Stimulated activated CD4-positive, alpha-beta T cell treated with anti-CD3 and anti-CD28 coated beads, Interleukin-1b, Interleukin-23, amount 100 ng/mL, for 4 hours (primary cell): ENCODE data around the gene RCOR1.

Experiments used
- DNase-seq, 2 donors: peaks; one replicate each; pipeline ENCODE4 v3.0.0-alpha.2; 2020; ENCODE audit warnings: low read depth in 2 of 2

RCOR1 gene

DNA sequence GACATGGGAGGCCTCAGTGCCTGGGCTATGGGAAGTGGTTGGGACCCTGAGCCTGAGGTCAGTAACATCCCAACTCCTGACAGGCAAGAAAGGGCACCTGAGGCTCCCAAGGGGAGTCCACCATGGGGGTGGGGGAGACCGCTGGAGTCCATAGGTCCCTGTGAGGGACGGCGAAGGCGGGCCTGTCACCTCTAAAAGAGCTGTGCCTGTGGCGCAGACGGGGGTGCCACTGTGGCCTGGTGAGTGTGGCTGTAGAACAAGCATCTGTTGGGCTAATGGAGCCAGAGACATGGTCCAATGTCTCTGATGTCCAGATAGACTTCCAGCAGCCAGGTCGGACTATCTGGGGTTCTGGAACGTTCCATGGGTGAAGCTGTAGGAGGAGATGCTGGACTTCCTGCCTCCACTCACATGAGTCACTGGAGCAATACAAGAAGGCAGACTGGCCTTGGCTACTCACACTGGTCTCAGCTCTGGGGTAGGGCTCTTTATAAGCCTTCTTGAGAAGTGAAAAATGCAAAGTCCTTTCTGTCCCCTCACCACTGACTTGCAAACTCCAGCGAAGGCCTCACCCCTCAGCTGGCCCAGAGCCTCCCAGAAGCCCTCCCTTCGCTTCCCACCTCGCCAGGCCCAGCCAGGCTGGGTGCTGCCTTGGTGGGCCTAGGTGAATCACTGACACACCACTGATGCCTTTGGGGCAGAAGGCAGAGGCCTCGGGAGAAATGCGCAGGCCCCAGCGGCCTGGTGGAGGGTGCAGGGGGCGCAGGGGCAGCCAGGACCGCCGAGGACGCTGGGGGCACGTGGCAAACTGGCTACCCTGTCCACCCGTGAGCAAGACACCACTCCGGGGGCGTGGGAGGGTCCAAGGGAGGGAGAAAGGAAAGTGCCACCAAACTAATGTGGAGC, 183.7 kb downstream of the RCOR1 start:
- no peak for DNase-seq

DNA sequence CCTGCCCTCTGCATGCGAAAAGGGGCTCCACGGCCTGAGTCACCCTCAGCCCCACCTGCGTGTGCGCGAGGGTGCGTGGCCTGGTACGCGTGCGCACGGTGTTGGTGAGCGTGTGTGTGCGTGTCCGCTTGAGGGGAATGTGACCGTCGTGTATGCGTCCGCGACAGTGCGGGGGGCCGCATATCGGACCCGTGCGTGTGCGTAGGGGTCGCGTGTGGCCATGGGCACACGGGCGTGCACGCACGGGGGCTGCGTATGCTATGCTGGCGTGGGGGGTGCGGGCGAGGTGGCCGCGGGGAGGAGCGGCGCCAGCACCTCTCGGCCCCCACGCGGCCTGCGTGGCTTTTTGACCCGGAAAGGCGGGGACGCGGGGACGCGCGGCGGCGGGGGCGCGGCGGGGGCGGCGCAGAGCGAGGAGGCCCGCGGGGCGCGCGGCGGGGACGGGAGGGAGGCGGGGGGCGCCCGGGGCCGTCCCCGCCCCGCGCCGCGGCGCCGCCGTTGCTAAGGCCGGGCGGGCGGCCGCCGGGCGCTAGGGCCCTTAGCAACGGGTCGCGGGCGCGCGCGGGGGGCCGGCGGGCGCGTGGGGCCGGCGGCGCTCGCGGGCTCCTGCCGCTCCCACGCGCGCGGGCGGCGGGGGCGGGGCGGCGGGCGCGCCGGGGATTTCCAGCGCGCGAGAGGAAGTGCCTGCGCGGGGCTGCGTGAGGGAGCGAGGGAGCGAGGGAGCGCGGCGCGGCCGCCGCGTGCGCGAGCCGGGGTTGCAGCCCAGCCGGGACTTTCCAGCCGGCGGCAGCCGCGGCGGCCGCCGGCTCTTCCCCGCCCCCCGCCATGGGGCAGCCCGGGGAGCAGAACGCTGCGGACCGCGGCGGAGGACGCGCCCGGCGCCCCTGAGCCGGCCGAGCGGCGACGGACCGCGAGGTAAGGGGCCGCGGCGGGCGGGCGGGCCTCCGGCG, 184.6 kb downstream of the RCOR1 start, which contains the start of gene TRAF3:
Gene TRAF3 (plus strand): TSS at position 689 of the 950 bp plus-strand sequence. CDS start 92,753 bp downstream, outside the sequence.
- peak; percentile 77 to 80 for DNase-seq

DNA sequence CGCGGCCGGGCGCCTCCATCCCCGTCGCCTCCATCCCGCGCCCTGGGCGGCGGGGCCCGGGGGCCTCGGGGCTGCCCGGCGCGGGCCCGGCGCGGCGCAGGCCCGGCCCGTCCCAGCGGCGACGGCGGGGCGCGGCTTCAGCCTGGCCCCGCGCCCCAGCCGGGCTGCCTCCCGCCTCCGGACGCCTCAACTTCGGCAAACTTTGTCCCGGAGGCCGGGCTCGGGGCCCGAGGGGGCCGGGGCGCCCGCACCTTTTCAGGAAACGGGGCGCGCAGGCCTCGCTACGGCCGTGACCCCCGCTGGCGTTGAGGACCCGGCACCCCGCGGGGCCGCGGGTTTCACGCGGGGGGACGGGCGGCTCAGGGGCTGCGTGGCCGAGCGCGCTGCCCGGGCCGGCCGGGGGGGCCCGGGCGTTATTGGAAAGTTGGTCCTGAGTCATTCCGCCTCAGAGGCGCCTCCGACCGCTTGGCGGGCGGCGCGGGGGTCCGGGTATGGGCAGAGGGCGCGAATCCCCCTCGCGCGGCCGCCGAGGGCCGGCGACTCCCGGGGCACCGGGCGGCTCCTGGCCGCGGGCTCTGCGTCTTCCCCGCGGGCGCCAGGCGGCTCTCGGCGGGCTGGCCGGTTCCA, 185.4 kb downstream of the RCOR1 start:
- no peak for DNase-seq

DNA sequence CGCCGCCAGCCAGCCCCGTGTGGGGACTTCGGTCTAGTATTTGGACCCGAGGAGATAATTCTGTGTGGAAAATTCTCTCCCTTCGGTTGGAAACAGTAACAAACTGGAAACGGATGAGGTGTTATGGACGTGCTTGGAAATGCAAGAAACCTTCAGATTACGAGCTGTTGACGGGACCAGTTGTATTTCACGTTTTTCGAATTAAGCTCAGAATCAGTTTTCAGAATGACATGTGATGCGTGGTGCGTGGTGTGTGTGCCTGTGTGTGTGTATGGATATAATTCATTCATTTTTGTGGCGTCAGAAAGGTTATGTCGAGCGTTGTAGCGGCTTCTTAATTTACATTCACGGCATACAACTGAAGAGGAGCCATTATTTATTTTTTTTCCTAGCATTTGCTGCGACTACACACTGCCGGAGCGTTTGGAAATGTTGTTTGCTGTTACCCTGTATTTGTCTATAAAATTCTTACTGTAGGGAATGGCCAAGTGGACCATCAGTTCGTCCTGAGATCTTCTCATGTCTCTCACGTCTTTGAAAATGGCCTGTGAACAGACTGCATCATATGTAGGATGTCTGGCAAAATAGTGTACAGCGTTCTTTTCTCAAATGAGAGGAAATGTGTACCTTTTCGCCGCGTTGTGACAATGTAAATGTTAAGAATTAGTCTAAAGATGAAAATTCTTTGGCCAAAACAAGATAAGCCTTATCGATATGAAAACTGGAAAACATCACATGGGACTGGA, 186.1 kb downstream of the RCOR1 start:
- DNase-seq = peak in 1 of 2 donors; percentile 24

DNA sequence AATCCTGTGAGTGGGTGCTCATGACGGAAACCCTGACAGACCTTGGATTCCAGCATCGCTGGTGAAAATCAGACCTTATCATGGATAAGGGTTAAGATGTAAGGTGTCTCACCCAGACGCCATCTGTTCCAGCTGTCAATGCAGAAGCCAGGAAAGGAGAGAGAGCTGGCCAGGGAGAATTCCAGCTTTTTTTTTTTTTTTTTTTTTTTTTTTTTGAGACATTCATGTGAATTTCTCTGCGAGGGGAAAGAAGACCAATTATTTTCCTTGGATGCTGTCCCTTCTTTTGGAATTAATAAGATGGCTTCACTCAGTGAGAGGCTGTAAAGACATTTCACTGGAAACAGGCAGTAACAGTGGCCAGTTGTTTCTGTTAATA, 186.6 kb downstream of the RCOR1 start:
- DNase-seq = no peak

DNA sequence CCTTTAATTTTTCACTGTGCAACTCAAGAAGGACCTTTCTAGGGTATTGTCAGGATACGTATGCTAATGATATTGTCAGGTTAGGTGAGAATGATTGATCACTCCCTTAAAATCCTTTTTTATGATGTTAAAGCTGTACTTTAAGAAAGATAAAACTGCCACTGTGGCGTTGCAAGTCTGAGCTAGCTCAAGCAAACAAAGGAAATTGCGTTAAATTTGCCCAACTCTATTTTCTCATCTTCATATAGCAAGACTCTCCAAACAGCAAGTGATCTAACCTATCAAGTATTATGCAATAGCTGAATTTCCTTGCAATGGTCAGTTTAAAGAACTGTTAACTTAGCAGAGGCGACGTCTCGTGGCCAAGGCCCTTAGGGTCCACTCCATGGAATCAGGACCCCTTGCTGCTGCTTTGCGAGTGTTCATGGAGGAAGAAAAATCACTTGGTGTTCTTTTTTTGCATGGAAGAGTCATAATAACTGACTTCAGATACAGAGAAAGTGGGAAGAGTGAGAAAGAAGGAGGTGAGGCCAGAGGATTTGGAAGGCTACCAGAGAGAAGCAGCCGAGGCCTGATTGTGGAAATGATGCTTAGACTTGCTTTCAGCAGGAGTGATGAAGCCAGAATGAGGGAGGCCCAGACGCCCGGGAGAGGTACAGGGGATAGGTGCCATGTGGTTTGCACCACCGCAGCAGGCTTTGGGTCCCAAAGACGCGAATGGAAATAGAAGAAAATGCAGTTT, 187.3 kb downstream of the RCOR1 start:
- no peak for DNase-seq
